ENCODE data around the gene DNAAF5. TPM values are rescaled to one million over a fixed set of nuclear protein-coding genes. Genes with fewer than 3 reads are reported as not detected.

DNAAF5 gene
- total RNA-seq, 3 donors from 2014 or later: 14.1 to 29.8 (median 23.6) TPM

GRCh38 chr7:780516-780915 lies 54.0 kb downstream of the DNAAF5 start:
- intact Hi-C loops (cut with DNase I; ENCODE audit: low total_unique reads): no loop called here
- no peaks in the 10 kb centered on the region for H3K9me3 ChIP-seq
- H3K36me3 ChIP-seq: no peaks in the 10 kb centered on the region
- TF ChIP-seq POLR2A (IDR thresholded peaks at IDR 0.05) (no peak), CTCF (IDR thresholded peaks at IDR 0.05) (no peak), POLR2AphosphoS5 (IDR thresholded peaks at IDR 0.05) (no peak)
- no peak overlapping the region for H3K27ac ChIP-seq
- H3K4me3 ChIP-seq: no peak overlapping the region
- no peaks in the 10 kb centered on the region for H3K4me1 ChIP-seq
- no peaks in the 10 kb centered on the region for H3K27me3 ChIP-seq
- DNase-seq (ENCODE audit: low spot score in 2 of 2): no peak

- Histone ChIP-seq H3K27ac (no peak overlapping the region), H3K4me3 (no peak overlapping the region), H3K36me3 (no peaks in the 10 kb centered on the region), H3K27me3 (no peaks in the 10 kb centered on the region), H3K9me3 (no peaks in the 10 kb centered on the region), H3K4me1 (no peaks in the 10 kb centered on the region)
- intact Hi-C loops (cut with DNase I; ENCODE audit: low total_unique reads): no loop called here
- DNase-seq (ENCODE audit: low spot score in 2 of 2): no peak
- TF ChIP-seq POLR2A (IDR thresholded peaks at IDR 0.05) (no peak), POLR2AphosphoS5 (IDR thresholded peaks at IDR 0.05) (no peak), CTCF (IDR thresholded peaks at IDR 0.05) (no peak)
Measured at GRCh38 chr7:781186-781849, 54.8 kb downstream of the DNAAF5 start.

- no peaks in the 10 kb centered on the region for H3K36me3 ChIP-seq
- no peak for DNase-seq (ENCODE audit: low spot score in 2 of 2)
- H3K9me3 ChIP-seq: no peaks in the 10 kb centered on the region
- TF ChIP-seq POLR2AphosphoS5 (IDR thresholded peaks at IDR 0.05) (no peak), POLR2A (IDR thresholded peaks at IDR 0.05) (no peak), CTCF (IDR thresholded peaks at IDR 0.05) (no peak)
- intact Hi-C loops (cut with DNase I; ENCODE audit: low total_unique reads): no loop called here
- H3K27me3 ChIP-seq: no peaks in the 10 kb centered on the region
- H3K27ac ChIP-seq: no peak overlapping the region
- H3K4me1 ChIP-seq: no peaks in the 10 kb centered on the region
- H3K4me3 ChIP-seq: no peak overlapping the region
Measured at GRCh38 chr7:781936-782529, 55.5 kb downstream of the DNAAF5 start.

- H3K27ac ChIP-seq: no peak overlapping the region
- H3K4me1 ChIP-seq: no peaks in the 10 kb centered on the region
- H3K9me3 ChIP-seq: no peaks in the 10 kb centered on the region
- no peak for TF ChIP-seq POLR2A (IDR thresholded peaks at IDR 0.05)
- TF ChIP-seq CTCF (IDR thresholded peaks at IDR 0.05): no peak
- no peak for TF ChIP-seq POLR2AphosphoS5 (IDR thresholded peaks at IDR 0.05)
- intact Hi-C loops (cut with DNase I; ENCODE audit: low total_unique reads): no loop called here
- no peaks in the 10 kb centered on the region for H3K36me3 ChIP-seq
- no peak for DNase-seq (ENCODE audit: low spot score in 2 of 2)
- no peak overlapping the region for H3K4me3 ChIP-seq
- H3K27me3 ChIP-seq: no peaks in the 10 kb centered on the region
Measured at GRCh38 chr7:782718-783449, 56.4 kb downstream of the DNAAF5 start.
